OCI-LY7 (cell line): Measurements from ENCODE around the gene BTG4.

Experiments used
- CTCF ChIP-seq: fragments of 200-600 bp; sonication (generic); conservative IDR thresholded peaks from 2 replicates; pipeline ENCODE4 v1.5.1; 2014; ENCODE audit warnings: mild to moderate bottlenecking, antibody characterized with exemption, low read length, moderate library complexity, mixed read lengths
- EZH2phosphoT487 ChIP-seq: fragments of 200-600 bp; sonication (generic); IDR thresholded peaks from 2 replicates; pipeline ENCODE4 v1.6.1; 2018; ENCODE audit warnings: low read depth, borderline replicate concordance, mild to moderate bottlenecking, mixed run types, antibody characterized with exemption, low read length, moderate library complexity, mixed read lengths

DNA sequence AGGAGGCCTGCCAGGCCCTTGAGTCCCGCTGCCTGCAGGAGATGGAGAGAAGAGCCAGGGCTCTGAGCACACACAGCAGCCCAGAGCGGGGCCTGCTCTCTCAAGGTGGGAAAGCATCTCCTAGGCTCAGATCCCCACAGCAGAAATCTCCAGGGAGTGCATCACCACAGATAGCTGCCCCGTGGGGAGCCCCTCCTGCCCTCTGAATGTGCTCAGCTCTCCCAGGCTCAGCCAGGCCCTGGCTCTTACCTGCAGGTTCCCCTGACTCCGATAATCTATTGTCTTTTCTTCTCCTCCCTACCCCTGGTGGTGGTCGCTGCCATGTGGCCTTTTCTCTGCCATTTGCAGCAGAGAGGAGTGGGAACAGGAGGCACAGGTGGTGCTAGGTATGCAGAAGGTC, 49.9 kb downstream of the BTG4 start:
- TF ChIP-seq CTCF = no peak
- TF ChIP-seq EZH2phosphoT487 = no peak
